ENCODE results near the gene CCDC3.
"Not testable (repeated sequence)": the region's sequence is repeated elsewhere in the genome, so short reads cannot be mapped to it uniquely, and the experiment has no call there.

Gene CCDC3

DNA sequence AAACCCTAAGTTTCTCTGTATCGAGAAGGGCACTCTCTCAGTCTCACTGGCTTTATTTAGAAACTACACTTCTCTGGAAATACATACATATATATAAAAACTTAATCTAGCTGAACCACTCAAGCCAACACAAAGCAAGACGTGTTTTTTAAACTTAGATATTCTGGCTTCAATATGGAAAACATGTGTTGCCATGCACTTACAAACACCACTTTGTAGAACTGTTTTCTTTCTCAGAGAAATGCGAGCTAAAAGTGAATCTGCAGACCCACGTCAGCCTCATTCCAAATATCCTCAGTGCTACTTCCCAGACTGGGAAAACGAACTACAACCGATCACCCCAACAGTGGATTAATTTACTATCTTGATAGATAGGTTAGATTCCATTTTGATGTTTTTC lies 1.7 kb downstream of the CCDC3 start:
- no peak for DNase-seq (ENCODE audit: low spot score)

GRCh38 chr10:12995425-12995861 lies 6.1 kb downstream of the CCDC3 start:
- no peak for DNase-seq (ENCODE audit: low spot score)

DNA sequence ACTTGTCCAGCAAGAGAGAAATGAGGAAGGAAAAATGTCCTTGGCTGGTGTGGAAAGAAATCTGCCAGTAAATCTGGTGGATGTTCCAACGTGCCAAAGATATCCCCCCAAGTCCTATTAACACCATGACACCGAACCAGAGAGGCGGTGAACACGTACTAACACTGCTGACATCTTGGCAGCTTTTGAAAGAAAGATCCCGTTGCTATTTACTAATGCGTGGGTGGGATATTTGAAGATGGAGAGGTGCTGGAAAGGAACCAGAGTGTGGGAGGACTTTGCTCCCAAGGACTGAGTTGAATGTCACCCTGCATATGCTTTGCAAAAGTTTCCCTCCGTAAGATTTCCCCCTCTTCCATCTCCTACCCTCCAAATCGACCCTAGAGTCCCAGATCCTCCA lies 7.9 kb downstream of the CCDC3 start:
- DNase-seq (ENCODE audit: low spot score): no peak

- no peak for DNase-seq (ENCODE audit: low spot score)
These were observed 16.2 kb downstream of the CCDC3 start for GRCh38 chr10:12985347-12985746.

DNA sequence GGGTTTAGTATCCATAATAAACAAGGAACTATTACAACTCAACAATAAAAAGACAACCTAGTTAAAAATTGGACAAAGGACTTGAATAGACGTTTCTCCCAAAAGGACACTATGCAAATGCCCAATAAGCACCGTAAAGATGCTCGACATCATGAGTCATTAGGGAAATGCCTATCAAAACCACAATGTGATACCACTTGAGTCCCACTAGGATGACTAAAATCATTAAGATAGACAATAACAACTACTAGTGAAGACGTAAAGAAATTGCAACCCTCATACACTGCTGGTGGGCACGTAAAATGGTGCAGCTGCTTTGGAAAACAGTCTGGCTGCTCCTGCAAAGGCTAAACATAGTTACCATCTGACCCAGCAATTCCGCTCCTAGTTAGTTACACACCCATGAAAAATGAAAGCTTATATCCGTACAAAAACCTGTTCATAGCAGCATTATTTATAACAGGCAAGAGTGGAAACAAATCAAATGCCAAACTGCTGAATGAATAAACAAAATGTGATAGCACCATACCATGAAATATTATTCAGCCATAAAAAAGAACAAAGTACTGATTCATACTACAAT lies 17.3 kb downstream of the CCDC3 start:
- DNase-seq (ENCODE audit: low spot score): no peak

- DNase-seq (ENCODE audit: low spot score): not testable (repeated sequence)
These were observed 17.9 kb downstream of the CCDC3 start for GRCh38 chr10:12983568-12983967.

DNA sequence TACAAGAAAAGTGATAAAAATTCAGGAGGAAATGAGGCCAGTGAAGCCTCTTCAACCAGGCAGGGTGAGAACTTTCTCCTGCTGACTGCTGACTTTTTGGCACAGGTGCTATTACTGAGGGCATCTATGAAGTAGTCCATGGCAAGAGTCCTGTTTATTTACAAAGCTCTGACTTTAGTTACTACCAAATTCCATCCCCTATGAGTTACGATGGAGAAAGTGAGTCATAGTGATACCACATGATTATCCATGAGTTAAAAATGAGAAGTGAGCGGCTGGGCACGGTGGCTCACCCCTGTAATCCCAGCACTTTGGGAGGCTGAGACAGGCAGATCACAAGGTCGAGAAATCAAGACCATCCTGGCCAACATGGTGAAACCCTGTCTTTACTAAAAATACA lies 19.9 kb downstream of the CCDC3 start:
- no peak for DNase-seq (ENCODE audit: low spot score)

GRCh38 chr10:12980713-12981306 lies 20.7 kb downstream of the CCDC3 start:
- DNase-seq (ENCODE audit: low spot score): no peak

DNA sequence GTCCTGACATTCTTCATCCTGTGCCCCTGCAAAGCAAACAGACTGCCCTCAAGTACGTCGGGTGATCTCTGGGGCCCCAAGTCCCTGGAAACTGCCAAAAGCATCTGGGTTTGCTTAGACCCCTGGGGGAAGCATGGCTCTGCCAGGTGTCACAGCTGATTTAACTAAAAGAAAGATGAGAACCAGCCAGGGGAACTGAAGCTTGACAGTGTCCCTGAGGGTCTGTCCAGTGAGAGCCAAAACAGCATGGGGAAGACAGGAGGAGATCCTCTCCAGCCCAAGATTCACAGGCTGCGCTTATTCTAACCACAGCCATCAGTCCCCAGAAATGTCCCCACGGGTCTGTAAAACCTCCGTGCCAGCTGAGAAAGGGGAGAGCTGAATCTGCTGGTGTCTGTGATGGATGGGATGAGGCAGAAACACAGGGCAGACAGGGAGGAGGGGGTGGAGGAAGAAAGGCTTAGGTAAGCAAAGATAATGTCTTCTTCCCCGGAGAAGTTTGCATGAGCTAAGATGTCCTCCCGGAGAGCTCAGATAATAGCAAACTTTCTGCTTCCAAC lies 21.3 kb downstream of the CCDC3 start:
- DNase-seq (ENCODE audit: low spot score): no peak

DNA sequence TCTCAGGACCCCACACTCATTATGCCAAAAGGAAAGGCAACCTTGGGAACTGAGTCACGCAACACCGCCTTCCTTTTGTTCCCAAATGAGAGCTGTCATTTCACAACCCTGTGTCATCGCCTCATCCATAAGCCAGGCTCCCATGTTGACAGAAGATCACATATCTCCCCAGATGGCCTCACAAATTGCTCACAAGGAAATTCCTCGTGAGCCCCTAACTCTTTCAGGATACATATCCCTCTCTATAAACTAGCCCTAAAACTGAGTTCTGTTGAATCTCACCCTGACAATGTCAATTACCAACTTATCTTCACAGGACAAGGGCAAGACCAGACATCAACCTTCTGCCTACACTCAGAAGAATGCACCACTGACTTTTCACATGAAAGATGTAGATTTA lies 22.6 kb downstream of the CCDC3 start:
- DNase-seq (ENCODE audit: low spot score): no peak

DNA sequence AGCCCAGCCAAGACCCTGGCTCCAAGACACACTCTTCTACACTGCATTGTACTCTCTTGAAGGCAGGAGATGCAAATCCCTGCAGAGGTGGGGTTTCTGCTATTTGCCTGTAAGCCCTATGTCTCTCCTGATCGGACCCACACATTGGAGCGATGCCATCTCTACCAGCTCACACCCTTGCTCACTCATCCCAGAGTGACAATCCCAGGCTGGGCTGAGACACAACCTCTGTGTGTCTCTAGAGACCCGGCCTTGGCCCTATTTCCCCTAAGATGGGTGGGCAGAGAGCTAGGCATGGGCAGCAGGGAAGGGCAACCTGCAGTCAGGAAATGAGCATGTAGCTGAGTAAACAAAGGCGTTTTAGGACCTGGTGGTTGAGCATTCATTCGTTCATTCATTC lies 25.6 kb downstream of the CCDC3 start:
- DNase-seq (ENCODE audit: low spot score): no peak

GRCh38 chr10:12975266-12975665 lies 26.2 kb downstream of the CCDC3 start:
- no peak for DNase-seq (ENCODE audit: low spot score)

GRCh38 chr10:12974491-12975199 lies 26.9 kb downstream of the CCDC3 start:
- no peak for DNase-seq (ENCODE audit: low spot score)

DNA sequence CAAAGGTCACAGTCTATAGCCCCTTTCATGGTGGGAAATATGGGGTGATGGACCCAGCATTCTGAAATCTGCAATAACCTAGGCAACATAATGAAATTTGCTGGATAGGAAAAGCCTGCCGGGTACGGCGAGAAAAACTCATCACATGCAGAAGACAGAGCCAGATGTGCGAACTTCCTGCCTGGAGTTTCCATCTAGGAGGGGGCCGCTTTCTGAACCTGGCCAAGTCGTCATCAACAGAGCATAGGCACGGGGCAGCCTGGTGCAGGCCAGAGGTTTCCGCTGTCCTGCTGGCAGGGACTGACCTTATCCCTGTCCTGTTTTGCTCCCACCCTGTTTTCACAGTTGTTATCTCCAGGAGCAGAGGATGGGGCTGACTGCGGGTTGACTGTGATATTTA lies 27.4 kb downstream of the CCDC3 start:
- no peak for DNase-seq (ENCODE audit: low spot score)

- DNase-seq (ENCODE audit: low spot score): no peak
These were observed 28.3 kb downstream of the CCDC3 start for GRCh38 chr10:12973149-12973718.

- no peak for DNase-seq (ENCODE audit: low spot score)
These were observed 29.4 kb downstream of the CCDC3 start for GRCh38 chr10:12972146-12972545.

GRCh38 chr10:12971001-12971788 lies 30.3 kb downstream of the CCDC3 start:
- DNase-seq (ENCODE audit: low spot score): no peak

GRCh38 chr10:12969951-12970350 lies 31.6 kb downstream of the CCDC3 start:
- DNase-seq (ENCODE audit: low spot score): no peak

DNA sequence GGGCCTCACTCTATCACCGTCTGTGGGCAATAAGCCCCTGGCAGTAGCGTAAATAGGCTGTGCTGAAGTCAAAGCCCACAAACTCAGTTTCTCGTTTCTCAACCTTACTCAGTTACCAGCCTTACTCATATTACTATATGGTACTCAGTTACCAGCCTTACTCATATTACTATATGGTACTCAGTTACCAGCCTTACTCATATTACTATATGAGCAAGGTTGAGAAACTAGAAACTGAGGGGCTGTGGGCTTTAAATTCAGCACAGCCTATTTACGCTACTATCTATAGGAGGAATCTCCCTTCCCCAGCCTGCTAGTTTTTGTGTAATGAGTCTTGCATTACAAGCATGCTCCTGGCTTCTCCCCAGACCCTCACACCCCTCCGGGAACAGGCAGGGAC lies 35.4 kb downstream of the CCDC3 start:
- no peak for DNase-seq (ENCODE audit: low spot score)

GRCh38 chr10:12965571-12965970 lies 35.9 kb downstream of the CCDC3 start:
- DNase-seq (ENCODE audit: low spot score): no peak

- DNase-seq (ENCODE audit: low spot score): no peak
These were observed 39.0 kb downstream of the CCDC3 start for GRCh38 chr10:12962556-12962955.

Data from CD4-positive, alpha-beta T cell treated with Interleukin-2 at 100 ng/mL for 4 hours (primary cell).